Epithelial cell of esophagus (primary cell): ENCODE results near the gene LRRC26.
A peak's percentile ranks its signal among the peaks of the same experiment; 100 is the strongest.

Experiments used
- DNase-seq: peaks from one replicate; pipeline ENCODE4 v3.0.0; 2010; ENCODE audit warnings: low read depth
- H3K4me3 ChIP-seq: 2 replicates; pipeline ENCODE4 v1.5.1; 2011; ENCODE audit warnings: mild to moderate bottlenecking, low read length, control low read depth
- CTCF ChIP-seq: IDR thresholded peaks from 2 replicates; pipeline ENCODE4 v1.5.1; 2011; ENCODE audit warnings: low read depth, mild to moderate bottlenecking, low read length, control low read depth, inconsistent platforms; ENCODE audit not compliant: insufficient read depth; ENCODE audit errors: missing control alignments

LRRC26 gene

GRCh38 chr9:137141050-137141810 lies 28.6 kb downstream of the LRRC26 start:
- DNase-seq: no peak
- no peak overlapping the region for H3K4me3 ChIP-seq
- TF ChIP-seq CTCF: no peak

GRCh38 chr9:137140151-137141012 lies 29.5 kb downstream of the LRRC26 start:
- no peak overlapping the region for H3K4me3 ChIP-seq

GRCh38 chr9:137139468-137140150 lies 30.2 kb downstream of the LRRC26 start:
- TF ChIP-seq CTCF: no peak
- H3K4me3 ChIP-seq: no peak overlapping the region
- no peak for DNase-seq

More at GRCh38 chr9:137140151-137141012, 29.5 kb downstream of the LRRC26 start:
- DNase-seq: no peak
- no peak for TF ChIP-seq CTCF

GRCh38 chr9:137138722-137139467 lies 31.0 kb downstream of the LRRC26 start, which contains the start of gene GRIN1:
GRIN1 (plus strand) TSS chr9:137139154; CDS start chr9:137139487, 333 bp downstream.
- TF ChIP-seq CTCF: no peak
- H3K4me3 ChIP-seq: no peak within 1 kb of the TSS
- peak; percentile 43 for DNase-seq

- TF ChIP-seq CTCF: no peak
- H3K4me3 ChIP-seq: no peak overlapping the region
- no peak for DNase-seq
These were observed 31.7 kb downstream of the LRRC26 start for GRCh38 chr9:137138058-137138721.

- H3K4me3 ChIP-seq: no peak overlapping the region
- TF ChIP-seq CTCF: no peak
- no peak for DNase-seq
These were observed 32.8 kb downstream of the LRRC26 start for GRCh38 chr9:137136881-137137607.
